Stimulated activated CD8-positive, alpha-beta memory T cell treated with anti-CD3 and anti-CD28 coated beads, Interleukin-12 subunit alpha, Interleukin-12 subunit beta, amount 100 ng/mL, for 24 hours (primary cell): Measurements from ENCODE around the gene CEP128.

Experiments used
- DNase-seq: peaks from one replicate; pipeline ENCODE4 v3.0.0-alpha.2; 2020; ENCODE audit errors: extremely low read depth

The CEP128 gene

DNA sequence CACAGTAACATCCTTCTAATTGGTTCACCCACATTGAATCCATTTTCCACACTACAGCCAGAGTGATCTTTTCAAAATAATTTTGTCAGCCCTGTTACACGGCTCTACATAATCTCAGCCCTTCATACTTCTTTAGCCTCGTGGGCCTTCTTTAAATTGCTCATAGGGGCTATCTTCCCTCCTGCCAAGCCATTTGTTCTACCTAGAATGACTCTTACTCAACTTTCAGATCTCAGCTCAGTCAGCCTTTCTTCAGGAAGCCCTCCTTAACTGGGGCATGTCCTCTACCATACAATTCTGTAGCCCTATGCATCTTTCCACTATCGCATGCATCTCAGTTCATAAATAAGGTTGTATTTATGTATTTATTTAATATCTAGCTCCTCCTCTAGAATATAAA lies 39.7 kb downstream of the CEP128 start:
- DNase-seq = no peak

DNA sequence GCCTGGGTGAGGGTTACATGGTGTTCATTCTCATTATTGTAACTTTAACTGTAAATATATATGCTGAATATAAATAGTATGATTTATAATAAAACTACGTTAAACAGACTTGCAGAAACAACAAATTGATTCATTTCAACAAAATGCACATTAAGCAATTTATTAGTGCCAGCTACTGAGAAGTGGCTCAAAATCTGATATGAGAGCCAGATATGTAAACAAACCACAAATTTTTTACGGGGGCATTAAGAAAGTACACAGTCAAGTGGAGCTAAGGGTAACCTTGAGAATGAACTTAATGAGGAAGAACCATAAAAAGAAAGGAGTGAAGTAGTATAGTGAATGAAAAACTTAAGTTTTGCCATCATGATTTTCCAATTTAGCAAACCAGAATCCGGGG lies 40.3 kb downstream of the CEP128 start:
- DNase-seq = no peak

DNA sequence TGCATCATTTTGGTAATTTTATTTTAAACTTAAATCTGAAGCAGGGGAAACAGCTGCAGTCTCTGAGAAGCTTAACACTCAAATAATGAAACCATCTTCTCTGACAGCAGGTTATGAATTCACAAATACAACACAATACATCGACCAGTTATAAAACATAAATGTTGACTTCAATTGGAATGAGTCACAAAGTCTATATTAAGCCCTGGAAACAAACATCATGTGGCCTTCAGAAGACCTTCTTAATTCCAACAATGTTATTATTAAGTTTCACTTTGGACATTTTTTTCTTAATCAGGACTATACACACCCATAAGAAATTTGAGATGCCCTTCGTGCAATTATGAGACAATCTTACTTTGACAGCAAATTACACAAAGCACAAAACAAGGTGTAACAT lies 68.9 kb downstream of the CEP128 start:
- no peak for DNase-seq

DNA sequence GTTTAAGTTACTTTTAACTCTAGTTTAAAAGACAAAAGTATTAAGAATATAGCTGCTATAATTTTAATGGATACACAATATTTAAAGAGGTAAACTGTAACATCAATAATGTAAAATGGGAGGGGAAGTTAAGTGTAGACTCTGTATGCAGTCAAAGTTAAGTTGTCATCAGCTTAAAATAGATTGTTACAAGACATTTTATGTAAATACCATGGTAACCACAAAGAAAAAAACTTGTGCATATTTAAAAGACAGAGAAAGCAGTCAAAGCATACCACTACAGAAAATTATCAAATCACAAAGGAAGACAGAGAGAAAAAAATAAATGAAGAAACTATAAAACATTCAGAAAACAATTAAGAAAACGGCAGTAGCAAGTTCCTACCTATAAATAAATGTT lies 73.3 kb downstream of the CEP128 start:
- no peak for DNase-seq

DNA sequence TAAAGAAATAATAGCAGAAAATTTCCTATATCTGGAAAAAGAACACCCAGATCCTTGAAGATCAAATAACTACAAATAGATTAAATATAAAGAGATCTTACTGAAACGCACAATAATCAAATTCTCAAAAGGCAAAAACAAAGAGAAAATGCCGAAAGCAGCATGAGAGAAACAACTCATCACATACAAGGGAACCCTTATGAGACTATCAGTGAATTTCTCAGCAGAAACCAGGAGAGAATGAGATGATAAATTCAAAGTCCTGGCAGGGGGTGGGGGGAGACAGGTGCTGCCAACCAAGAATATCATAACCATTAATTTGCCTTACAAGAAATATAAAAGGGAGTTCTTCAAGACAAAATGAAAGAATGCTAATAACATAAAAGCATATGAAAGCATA lies 73.7 kb downstream of the CEP128 start:
- DNase-seq = no peak

DNA sequence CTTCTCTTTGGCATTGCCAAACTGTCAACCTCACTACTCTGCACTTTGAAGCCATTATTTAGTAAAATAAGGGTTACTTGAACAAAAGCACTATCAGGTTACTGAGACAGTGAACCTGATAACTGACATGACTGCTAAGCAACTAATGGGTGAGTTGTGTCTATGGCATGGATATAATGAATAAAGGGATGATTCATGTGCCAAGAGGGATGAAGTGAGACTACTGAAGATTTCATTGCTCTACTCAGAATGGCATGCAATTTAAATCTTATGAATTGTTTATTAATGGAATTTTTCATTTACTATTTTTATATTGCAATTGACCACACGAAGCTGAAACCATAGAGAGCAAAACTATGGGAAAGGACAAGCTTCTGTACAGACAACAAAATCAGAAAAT lies 74.4 kb downstream of the CEP128 start:
- DNase-seq = no peak

DNA sequence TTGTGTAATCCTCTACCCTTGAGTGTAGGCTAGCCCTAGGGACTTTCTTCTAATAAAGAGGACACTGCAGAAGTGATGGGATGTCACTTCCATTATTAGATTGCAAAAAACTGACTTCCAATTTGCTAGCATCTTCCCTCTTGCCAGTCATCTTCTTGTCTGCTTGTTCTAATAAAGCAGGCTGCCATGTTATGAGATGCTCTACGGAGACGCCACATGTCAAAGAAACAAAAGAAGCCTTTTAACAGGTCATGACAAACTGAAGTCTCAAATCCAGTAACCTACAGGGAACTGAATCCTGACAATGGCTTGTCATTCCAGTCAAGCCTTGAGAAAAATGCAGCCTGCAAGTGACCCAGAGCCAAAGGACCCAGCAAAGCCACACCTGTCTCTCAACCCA lies 76.0 kb downstream of the CEP128 start:
- no peak for DNase-seq

DNA sequence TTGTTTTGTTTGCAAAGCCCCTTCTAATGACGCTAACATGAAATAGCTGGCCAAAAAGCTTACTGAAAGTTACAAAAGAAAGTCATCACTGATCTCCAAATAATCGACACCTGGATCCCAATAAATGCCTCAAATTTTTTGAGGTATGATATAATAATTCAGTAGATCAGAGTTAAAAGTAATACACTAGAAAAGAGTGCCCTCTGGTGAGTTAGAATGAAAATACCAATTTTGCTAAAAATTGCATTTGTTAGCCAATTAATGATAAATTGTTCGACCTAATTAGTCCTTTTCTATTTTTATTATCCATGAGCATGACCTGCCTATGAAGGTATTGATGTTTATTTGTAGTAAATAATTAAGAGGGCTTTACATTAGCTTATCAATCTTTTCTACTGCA lies 78.6 kb downstream of the CEP128 start:
- no peak for DNase-seq

DNA sequence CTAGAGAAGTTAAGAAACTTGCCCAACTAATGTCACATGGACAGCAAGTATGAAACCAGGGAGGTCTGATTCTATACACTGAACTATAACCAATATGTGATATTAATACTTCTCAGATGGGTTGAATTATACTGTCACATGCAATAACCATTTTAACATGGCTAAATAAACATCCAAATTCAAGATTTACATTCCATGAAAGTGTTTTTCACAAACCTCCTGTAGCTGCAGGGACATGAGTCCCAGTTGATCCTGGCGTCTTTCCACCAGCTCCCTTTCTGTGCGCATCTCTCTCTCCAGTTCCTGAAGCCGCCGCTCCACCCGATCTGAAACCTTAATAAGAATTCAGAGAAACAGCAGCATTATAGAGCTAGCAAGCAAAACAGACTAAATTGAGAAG lies 79.0 kb downstream of the CEP128 start:
- DNase-seq = no peak

DNA sequence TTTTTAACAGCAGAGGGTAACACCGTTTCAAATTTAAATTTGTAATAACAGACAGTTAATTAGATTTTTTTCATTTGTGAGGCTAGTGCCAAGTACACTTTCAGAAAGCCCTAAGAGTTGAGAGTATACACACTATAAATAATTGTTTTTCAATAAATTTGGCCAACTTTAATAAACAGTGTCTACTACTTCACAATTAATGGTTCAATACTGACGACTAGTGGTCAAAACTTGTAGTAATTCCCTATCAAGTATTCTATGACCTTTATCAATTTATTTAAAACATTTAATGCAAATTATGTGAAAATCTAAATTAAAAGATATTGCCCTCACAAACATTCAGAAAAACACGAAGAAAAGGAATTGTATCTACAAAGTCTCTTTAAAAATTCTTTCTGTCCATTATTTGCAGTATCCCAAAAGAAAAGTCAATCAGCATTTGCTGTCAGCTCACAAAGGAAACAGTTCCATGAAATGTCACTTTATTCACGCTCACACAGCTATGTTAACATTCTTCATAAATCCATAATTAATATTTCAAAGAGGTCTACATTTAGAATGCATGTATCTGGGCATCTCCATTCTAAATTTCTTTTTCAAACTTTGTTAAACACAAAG lies 91.2 kb downstream of the CEP128 start:
- DNase-seq = no peak

DNA sequence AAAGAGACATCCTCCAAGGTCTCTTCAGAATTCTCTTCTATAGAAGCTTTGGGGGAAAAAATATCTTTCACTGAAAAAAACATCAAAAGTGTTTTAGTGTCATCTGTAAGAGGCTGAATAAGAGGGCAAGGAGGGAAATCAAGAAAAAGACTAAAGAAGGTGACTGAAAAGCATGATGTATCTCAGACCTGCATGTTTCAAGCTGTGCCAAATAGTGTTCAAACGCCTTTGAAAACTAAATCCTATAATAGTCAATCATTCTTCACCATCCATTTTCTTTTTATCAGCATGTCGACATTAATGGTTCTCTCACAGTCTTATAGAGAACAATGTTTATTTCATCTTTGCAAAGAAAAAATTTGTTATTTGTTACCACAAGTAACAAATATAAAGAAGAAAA lies 94.5 kb downstream of the CEP128 start:
- no peak for DNase-seq

DNA sequence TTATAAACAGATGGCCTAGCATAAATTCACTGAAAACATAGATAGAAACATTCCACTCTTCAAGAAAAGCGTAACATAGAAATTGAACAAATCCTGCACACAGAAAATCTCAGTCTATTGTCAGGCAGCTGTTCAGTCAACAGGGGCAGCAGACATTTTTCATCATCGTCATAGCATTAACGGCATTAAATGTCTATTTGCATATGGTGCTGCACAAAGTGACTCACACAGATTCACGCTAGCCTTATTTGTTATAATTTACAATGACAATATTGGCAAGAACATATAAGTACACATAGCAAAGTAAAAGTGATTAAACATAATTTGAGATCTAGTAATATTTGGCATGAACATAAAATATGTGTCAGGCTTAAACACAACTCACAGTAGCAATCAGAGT lies 95.7 kb downstream of the CEP128 start:
- no peak for DNase-seq

DNA sequence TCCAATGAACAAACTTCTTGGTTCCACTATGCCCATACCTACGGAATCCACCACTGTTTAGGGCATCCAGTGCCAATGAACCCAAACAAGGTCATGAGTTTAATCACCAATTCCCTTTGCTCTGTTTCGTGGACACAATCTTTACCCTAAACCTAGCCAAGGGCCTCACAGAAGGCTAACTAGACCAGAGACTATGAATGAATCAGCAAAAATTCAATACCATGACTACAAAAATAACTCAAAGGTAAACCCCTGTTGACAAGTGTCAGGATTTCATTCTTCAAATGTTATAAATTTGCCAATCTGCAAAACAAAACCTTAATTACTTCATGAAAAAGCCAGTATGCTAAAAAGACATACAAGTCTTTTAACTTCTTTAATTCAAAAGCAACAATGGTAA lies 96.7 kb downstream of the CEP128 start:
- no peak for DNase-seq

DNA sequence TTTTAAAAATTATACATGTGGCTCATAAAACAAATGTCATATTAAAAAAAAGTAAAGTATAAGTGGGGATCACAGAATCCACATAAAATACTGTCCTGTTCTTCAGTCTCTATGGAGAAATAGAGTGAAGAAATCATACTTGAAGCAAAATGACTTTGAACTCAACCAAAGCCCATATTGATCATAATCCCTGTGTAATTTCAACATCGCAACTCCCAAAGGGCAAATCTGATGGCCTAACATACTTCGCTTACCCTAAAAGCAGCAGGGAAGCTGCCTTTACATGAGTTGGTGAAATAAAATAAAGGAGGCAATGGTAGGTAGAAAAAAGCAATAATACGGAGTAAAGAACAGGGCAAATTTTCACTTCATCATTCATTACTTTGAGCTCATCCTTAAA lies 101.8 kb downstream of the CEP128 start:
- DNase-seq = no peak

DNA sequence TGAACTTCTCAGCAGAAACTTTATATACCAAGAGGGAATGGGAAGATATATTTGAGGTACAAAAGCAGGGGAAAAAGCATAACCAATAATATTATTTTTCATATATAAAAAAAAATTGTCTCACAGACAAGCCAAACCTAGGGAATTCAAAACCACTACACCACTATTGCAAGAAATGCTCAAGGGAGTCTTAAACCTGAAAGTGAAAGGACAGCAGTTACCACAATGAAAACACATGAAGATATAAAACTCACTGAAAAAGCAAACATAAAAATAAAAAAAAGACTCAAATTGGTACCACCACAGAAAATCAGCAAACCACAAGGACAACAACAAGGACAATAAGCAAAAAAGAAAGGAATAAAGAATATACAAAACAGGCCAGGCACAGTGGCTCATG lies 131.9 kb downstream of the CEP128 start:
- no peak for DNase-seq

DNA sequence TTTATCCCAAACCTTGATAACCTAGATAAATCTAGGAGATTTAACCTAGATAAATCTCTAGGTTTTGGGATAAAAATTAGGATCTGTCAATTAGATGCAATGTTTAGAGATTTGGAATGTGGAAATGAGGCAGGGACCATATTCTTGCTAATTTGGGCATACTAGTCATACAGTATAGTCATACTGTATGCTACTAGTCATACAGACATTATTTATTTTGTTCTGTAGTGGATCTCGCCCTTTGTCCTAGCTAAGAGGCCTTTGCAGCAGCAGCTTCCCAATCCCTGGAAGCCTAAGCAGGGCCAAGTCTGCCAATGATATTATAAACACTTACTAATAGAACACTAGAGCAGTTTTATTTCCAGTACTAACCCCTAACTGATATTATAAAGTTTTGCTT lies 136.4 kb downstream of the CEP128 start:
- DNase-seq = no peak

DNA sequence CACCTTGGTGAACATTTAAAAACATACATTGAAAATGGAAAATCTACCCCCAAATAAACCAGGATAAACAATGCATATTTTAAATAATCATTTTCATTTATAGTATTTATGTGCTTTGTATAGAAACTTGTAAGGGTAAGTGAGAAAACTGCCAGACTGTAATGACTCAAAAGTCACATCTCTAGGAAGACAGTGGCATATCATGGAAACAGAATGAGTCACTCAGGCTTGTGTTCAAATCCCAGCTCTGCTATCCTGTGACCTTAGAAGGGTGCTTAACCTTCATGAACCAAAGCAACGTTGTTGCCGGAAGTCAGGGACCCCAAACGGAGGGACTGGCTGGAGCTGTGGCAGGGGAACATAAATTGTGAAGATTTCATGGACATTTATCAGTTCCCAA lies 142.7 kb downstream of the CEP128 start:
- no peak for DNase-seq

DNA sequence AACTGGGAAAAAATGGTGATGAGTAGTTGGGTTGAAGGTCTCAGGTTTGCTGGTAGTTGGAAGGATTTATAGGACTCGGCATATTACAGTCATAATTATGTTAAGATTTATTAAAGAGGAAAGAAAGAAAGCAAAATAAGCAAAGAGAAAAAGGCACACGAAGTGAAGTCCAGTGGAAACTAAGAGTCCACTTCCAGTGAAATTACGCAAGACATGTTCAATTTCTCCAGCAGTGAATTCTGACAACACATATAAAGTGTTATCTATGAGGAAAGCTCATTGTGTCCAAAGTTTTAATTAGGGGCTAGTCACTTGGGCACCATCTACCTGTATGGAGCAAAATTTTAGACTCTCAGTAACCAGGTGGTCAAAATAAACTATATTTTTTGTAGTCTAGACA lies 143.3 kb downstream of the CEP128 start:
- DNase-seq = no peak

DNA sequence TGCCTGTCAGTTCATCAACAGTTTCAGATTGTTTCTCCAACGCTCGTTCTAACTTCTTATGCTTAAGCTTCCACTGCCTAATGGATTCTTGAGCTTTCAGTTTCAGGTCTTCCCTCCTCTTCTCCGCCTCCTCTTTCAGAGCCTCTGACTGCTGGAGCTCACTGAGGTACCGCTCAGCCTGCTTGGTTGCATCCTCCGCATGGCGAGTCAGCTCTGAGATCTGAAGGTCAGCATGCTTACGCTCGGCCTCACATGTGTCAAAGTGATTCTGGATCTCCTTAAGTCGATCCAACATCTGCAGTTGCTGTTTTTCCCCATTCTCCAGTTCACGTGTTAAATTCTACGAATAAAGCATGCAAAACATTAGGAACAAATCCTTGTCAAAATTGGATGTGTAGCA lies 148.8 kb downstream of the CEP128 start:
- no peak for DNase-seq

DNA sequence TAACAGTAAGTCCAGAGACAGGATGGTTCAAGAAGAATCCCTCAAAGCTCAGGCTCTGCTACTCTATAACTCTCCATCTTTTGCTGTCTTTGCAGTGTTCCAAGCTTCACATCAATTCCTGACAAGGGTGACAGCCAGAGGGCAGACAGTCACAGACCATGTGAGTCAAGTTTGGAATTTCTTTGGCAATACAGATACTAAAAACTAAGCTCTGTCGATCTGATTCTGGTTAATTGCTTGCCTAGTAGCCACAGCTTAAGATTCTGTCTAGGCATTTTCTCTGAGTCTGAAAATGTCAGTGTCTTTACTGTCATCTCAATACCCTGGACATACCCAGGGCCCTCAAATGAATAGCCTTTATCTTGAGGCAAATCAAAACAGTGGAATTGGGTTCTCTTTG lies 153.7 kb downstream of the CEP128 start:
- no peak for DNase-seq

DNA sequence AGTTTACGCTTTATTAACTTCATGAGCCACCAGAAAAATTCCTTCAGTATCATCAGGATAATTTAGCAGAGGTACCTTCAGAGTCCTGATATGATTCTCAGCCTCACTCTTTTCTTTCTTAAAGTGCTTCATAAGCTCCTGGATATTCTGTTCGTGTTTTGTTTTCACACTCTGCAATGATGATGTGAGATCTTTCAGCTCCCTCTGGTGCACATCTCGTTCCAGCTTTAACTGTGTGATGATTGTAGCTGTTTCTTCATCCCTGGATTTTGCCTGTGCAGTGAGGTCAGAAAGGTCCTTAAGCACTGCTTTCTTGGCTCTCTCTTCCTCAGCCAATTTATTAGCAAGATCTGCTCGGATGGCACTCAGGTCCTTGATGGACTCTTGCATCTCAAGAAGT lies 156.7 kb downstream of the CEP128 start:
- DNase-seq = no peak

DNA sequence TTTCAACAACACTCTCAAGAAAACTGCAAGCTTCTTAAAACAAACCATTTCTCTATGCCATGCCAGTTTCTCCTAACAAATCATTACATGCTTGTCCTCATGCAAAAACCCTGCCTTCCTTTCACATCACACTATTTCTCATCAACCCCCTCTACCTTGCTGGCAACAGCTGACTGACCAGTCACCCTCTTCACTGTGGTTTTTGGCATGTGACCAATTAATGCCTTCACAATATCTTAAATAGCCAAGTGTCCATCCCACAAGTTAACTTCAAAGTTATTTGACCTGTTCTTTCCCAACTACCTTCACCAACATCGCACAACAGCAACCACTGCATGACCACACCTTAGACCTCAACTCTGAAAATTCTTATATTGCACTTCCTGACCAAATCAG lies 159.6 kb downstream of the CEP128 start:
- DNase-seq = no peak

DNA sequence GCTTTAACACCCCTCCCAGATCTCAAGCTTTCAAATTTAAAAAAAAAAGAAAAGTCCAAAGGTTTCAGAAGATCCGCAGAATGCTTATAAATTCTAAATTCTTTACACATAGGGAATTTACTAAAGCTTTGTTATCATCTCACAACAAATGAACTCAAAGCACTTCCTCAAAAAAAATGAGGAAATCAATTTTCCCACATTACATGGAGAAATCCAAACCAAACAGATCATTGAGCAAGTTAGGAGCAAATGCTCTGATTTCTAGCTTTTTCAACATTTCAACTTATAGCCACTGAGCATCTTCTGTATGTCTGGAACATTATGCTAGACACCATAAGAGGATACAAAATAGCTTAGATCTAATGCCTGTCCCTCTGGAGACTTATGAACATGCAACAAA lies 161.0 kb downstream of the CEP128 start:
- DNase-seq = no peak

DNA sequence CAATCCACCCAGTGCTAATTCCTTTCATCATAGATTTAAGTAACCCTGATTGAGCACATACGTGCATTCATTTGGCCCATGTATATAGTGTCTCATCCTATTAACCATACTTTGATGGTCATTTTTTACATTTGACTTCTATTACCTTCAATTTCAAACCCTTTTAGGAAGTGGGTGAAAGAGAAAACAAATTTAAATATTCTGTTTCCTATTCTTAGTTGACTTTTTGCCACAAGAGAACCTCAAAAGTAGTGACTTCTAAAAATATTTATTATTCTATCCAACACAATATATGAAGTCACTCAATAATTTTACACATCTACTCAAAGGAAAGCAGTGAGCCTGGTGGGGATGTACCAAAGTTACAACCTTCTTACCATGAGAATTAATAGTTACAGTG lies 164.9 kb downstream of the CEP128 start:
- no peak for DNase-seq

DNA sequence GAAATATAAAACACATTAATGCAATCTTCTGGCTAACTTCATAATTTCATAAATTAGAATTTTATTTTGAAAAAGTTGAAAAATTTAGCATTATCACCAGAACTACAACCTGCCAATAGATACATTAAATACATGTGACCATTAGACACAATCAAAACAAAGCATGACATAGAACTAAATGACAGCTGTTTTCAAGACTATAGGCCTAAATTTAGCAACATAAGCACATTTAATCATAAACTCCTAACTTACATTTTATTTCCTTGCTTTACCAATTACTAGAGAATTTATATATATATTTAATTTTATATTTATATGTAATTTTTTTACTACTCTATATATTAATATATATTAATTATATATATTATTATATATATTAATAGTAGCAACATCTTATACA lies 165.4 kb downstream of the CEP128 start:
- no peak for DNase-seq
